HepG2 (cell line): Measurements from ENCODE around the gene SRSF1. TPM values are rescaled to one million over a fixed set of nuclear protein-coding genes. Genes with fewer than 3 reads are reported as not detected.

Experiments
- CBX2 ChIP-seq, 2 experiments: fragments of 200-600 bp in 1 of 2; sonication (generic); formaldehyde crosslinking in 1 of 2; IDR thresholded peaks; 2 replicates each; pipeline versions ENCODE4 v1.7.0 to v1.8.1; 2018 to 2022; ENCODE audit warnings: low read depth in 2 of 2, low read length in 1 of 2, mild to moderate bottlenecking in 1 of 2, missing genetic modification reagents in 1 of 2
- CENPX ChIP-seq: sonication (generic); formaldehyde crosslinking; IDR thresholded peaks from 2 replicates; pipeline ENCODE4 v1.9.0; 2021; ENCODE audit warnings: mild to moderate bottlenecking, missing genetic modification reagents, moderate library complexity
- EZH2 ChIP-seq: conservative IDR thresholded peaks from 2 replicates; pipeline ENCODE4 v1.6.1; 2012; ENCODE audit warnings: mild to moderate bottlenecking, low read depth, low read length, moderate library complexity
- FOXP4 ChIP-seq: sonication (generic); formaldehyde crosslinking; IDR thresholded peaks from 2 replicates; pipeline ENCODE4 v1.4.0; 2020; ENCODE audit warnings: missing genetic modification reagents
- GTF3A ChIP-seq: sonication (generic); formaldehyde crosslinking; conservative IDR thresholded peaks from 2 replicates; pipeline ENCODE4 v1.4.0; 2020; ENCODE audit warnings: mild to moderate bottlenecking, missing genetic modification reagents
- HMGA1 ChIP-seq: sonication (generic); formaldehyde crosslinking; conservative IDR thresholded peaks from 2 replicates; pipeline ENCODE4 v1.4.0; 2020; ENCODE audit warnings: missing genetic modification reagents
- HNRNPK ChIP-seq: fragments of 200-400 bp; formaldehyde crosslinking; IDR thresholded peaks from 2 replicates; pipeline ENCODE4 v1.6.1; 2018; ENCODE audit warnings: low read length, low read depth, moderate library complexity, mild to moderate bottlenecking; ENCODE audit not compliant: poor library complexity, severe bottlenecking
- IKZF1 ChIP-seq: fragments of 450-650 bp; IDR thresholded peaks from 2 replicates; pipeline ENCODE4 v1.7.1; 2016
- NCOA1 ChIP-seq: sonication (generic); formaldehyde crosslinking; IDR thresholded peaks from 2 replicates; pipeline ENCODE4 v1.9.0; 2021; ENCODE audit warnings: missing genetic modification reagents
- RFXAP ChIP-seq: sonication (generic); formaldehyde crosslinking; IDR thresholded peaks from 2 replicates; pipeline ENCODE4 v1.4.0; 2020; ENCODE audit warnings: missing genetic modification reagents, borderline replicate concordance
- SP140L ChIP-seq: sonication (generic); formaldehyde crosslinking; IDR thresholded peaks from 2 replicates; pipeline ENCODE4 v1.4.0; 2020; ENCODE audit warnings: missing genetic modification reagents, borderline replicate concordance
- SRF ChIP-seq: IDR thresholded peaks from 2 replicates; pipeline ENCODE4 v1.6.1; 2011; ENCODE audit warnings: mild to moderate bottlenecking, low read depth, low read length, moderate library complexity
- TCF7 ChIP-seq: sonication (generic); IDR thresholded peaks from 2 replicates; pipeline ENCODE4 v1.6.1; 2016; ENCODE audit warnings: antibody characterized with exemption, low read depth
- ZNF577 ChIP-seq: sonication (generic); formaldehyde crosslinking; IDR thresholded peaks from 2 replicates; pipeline ENCODE4 v1.4.0; 2020; ENCODE audit warnings: mild to moderate bottlenecking, low read depth, missing genetic modification reagents, borderline replicate concordance
- ZNF674 ChIP-seq: sonication (generic); formaldehyde crosslinking; IDR thresholded peaks from 2 replicates; pipeline ENCODE4 v1.5.0; 2020; ENCODE audit warnings: low read depth, mild to moderate bottlenecking, missing genetic modification reagents
- ZSCAN22 ChIP-seq: sonication (generic); formaldehyde crosslinking; IDR thresholded peaks from 2 replicates; pipeline ENCODE4 v1.4.0; 2020; ENCODE audit warnings: mild to moderate bottlenecking, missing genetic modification reagents
- ZSCAN30 ChIP-seq: sonication (generic); formaldehyde crosslinking; IDR thresholded peaks from 2 replicates; pipeline ENCODE4 v1.5.0; 2020; ENCODE audit warnings: mild to moderate bottlenecking, missing genetic modification reagents
- polyA plus RNA-seq, 8 experiments: library from polyadenylated mRNA; depleted of rRNA in 3 of 8; stranded (reverse) in 7 of 8; unstranded in 1 of 8; fragments of >200 nt; fragmentation: Illumina TruSeq in 4 of 8; extraction: Trizol in 4 of 8; gene quantifications; 2 replicates each; pipeline versions ENCODE4 v1.2.1 to v1.2.3, GENCODE V29; 2011 to 2016; ENCODE audit warnings: low read depth in 4 of 8, missing spikeins in 1 of 8, mixed read lengths in 1 of 8; ENCODE audit not compliant: insufficient read depth in 1 of 8
- total RNA-seq, 5 experiments: library from RNA; depleted of rRNA; stranded (reverse); fragments of >200 nt; fragmentation: Illumina TruSeq; extraction: Trizol; gene quantifications; 2 replicates each; pipeline ENCODE4 v1.2.3, GENCODE V29; 2016; ENCODE audit warnings: low read depth in 1 of 5
- TF ChIP-seq, protein P1 (sequence below), 2 experiments: fragments of 450-650 bp in 1 of 2; sonication (generic) in 1 of 2; formaldehyde crosslinking in 1 of 2; IDR thresholded peaks; 2 replicates each; pipeline versions ENCODE4 v1.6.1 to v1.8.0; 2016 to 2022; ENCODE audit warnings: antibody characterized with exemption in 1 of 2, mild to moderate bottlenecking in 1 of 2, missing genetic modification reagents in 1 of 2

SRSF1 gene
- total and polyA plus RNA-seq, 2 of the 13 experiments (the other 11 are each of a cell fraction or from before 2014, with no cell fraction given), result 142 to 445 TPM

GRCh38 chr17:58006924-58007780, at the start of gene SRSF1 (continued):
- TF ChIP-seq, protein P1, sequence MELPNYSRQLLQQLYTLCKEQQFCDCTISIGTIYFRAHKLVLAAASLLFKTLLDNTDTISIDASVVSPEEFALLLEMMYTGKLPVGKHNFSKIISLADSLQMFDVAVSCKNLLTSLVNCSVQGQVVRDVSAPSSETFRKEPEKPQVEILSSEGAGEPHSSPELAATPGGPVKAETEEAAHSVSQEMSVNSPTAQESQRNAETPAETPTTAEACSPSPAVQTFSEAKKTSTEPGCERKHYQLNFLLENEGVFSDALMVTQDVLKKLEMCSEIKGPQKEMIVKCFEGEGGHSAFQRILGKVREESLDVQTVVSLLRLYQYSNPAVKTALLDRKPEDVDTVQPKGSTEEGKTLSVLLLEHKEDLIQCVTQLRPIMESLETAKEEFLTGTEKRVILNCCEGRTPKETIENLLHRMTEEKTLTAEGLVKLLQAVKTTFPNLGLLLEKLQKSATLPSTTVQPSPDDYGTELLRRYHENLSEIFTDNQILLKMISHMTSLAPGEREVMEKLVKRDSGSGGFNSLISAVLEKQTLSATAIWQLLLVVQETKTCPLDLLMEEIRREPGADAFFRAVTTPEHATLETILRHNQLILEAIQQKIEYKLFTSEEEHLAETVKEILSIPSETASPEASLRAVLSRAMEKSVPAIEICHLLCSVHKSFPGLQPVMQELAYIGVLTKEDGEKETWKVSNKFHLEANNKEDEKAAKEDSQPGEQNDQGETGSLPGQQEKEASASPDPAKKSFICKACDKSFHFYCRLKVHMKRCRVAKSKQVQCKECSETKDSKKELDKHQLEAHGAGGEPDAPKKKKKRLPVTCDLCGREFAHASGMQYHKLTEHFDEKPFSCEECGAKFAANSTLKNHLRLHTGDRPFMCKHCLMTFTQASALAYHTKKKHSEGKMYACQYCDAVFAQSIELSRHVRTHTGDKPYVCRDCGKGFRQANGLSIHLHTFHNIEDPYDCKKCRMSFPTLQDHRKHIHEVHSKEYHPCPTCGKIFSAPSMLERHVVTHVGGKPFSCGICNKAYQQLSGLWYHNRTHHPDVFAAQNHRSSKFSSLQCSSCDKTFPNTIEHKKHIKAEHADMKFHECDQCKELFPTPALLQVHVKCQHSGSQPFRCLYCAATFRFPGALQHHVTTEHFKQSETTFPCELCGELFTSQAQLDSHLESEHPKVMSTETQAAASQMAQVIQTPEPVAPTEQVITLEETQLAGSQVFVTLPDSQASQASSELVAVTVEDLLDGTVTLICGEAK (IDR thresholded peaks at IDR 0.05), result no peak
- TF ChIP-seq, protein P1 (CRISPR knock-in tag; IDR thresholded peaks at IDR 0.05), result peak; percentile 80
- TF ChIP-seq RFXAP (CRISPR knock-in tag) (peak; percentile 38; the same call in 1 of the 2 replicates), HMGA1 (no peak), CBX2 (IDR thresholded peaks at IDR 0.05; ENCODE audit: low read depth, low read length) (no peak), CBX2 (CRISPR knock-in tag; IDR thresholded peaks at IDR 0.05; ENCODE audit: low read depth) (no peak; the same call in 1 of the 2 replicates), ZSCAN22 (0 out of 2 replicates have a peak, but pooled peaks have one; percentile 82), GTF3A (peak; percentile 91), ZNF577 (CRISPR knock-in tag) (no peak; the same call in none of the 2 replicates), TCF7 (peak; percentile 81), ZNF674 (CRISPR knock-in tag) (peak; percentile 30; the same call in 1 of the 2 replicates), CENPX (no peak), HNRNPK (no peak), FOXP4 (CRISPR knock-in tag) (peak; percentile 33; the same call in 1 of the 2 replicates), IKZF1 (no peak), ZSCAN30 (CRISPR knock-in tag) (peak; percentile 18; the same call in 1 of the 2 replicates), SP140L (CRISPR knock-in tag) (peak; percentile 98), SRF (no peak), NCOA1 (CRISPR knock-in tag) (peak; percentile 90), EZH2 (no peak)
